Glutamatergic neuron (in vitro differentiated cells): Measurements from ENCODE around the gene KCTD10. TPM values are rescaled to one million over a fixed set of nuclear protein-coding genes. Genes with fewer than 3 reads are reported as not detected.

Experiments used
- DNase-seq: peaks from one replicate; pipeline ENCODE4 v3.0.0; 2022
- H3K27ac Mint-ChIP-seq: one replicate; pipeline ENCODE4 v1.8.0; 2020; ENCODE audit warnings: mild to moderate bottlenecking, mixed read lengths, inconsistent platforms; ENCODE audit not compliant: unreplicated experiment
- H3K27me3 Mint-ChIP-seq: one replicate; pipeline ENCODE4 v1.8.0; 2020; ENCODE audit warnings: mild to moderate bottlenecking, moderate library complexity, mixed read lengths, inconsistent platforms; ENCODE audit not compliant: unreplicated experiment
- H3K36me3 Mint-ChIP-seq: one replicate; pipeline ENCODE4 v1.8.0; 2020; ENCODE audit warnings: mild to moderate bottlenecking, mixed read lengths, inconsistent platforms; ENCODE audit not compliant: unreplicated experiment
- H3K4me1 Mint-ChIP-seq: one replicate; pipeline ENCODE4 v1.8.0; 2020; ENCODE audit warnings: mild to moderate bottlenecking, low read depth, mixed read lengths, inconsistent platforms; ENCODE audit not compliant: unreplicated experiment
- H3K4me3 Mint-ChIP-seq: one replicate; pipeline ENCODE4 v1.8.0; 2020; ENCODE audit warnings: mild to moderate bottlenecking, mixed read lengths, inconsistent platforms; ENCODE audit not compliant: unreplicated experiment
- H3K9me3 Mint-ChIP-seq: one replicate; pipeline ENCODE4 v1.8.0; 2020; ENCODE audit warnings: mild to moderate bottlenecking, moderate library complexity, mixed read lengths, inconsistent platforms; ENCODE audit not compliant: unreplicated experiment
- CTCF ChIP-seq: fragments of 200-600 bp; sonication (generic); IDR thresholded peaks from one replicate; pipeline ENCODE4 v1.5.0; 2021; ENCODE audit not compliant: partially characterized antibody, unreplicated experiment
- total RNA-seq: library from RNA; stranded (reverse); fragmentation: NEBNext Ultra II Directional; extraction: Animal tissue kit (Norgen Biotek cat#: 25700); gene quantifications from one replicate; pipeline ENCODE4 v1.2.1, GENCODE V29; 2021; ENCODE audit not compliant: unreplicated experiment

Gene KCTD10
- total RNA-seq, 1 donor from 2014 or later, result 95.2 TPM

DNA sequence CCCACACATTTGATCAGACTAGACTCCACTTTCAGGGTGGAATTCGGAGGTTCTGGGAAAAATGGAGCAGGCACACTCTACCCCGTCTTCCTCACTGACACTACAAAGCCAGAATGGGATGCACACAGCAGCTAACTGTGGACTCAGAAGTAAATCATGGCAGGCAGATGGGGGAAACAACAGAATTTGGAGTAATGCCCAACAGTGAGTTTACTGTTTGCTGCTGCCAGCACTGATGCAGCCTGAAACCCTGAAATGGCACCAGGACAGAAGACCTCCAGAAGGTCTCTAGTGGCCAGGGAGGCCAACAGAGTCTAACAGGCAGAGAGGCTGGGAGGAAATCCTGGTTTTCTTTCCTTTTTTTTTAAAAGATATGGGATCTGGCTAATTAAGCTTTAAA lies 24.6 kb downstream of the KCTD10 start:
- no peaks in the 10 kb centered on the region for H3K4me1 Mint-ChIP-seq
- DNase-seq, result no peak
- no peak overlapping the region for H3K27ac Mint-ChIP-seq
- H3K9me3 Mint-ChIP-seq, result no peaks in the 10 kb centered on the region
- no peak for TF ChIP-seq CTCF
- no peaks in the 10 kb centered on the region for H3K27me3 Mint-ChIP-seq
- H3K36me3 Mint-ChIP-seq, result peaks cover 7% of the 10 kb centered on the region
- no peak overlapping the region for H3K4me3 Mint-ChIP-seq

- Mint-ChIP-seq H3K9me3 (no peaks in the 10 kb centered on the region), H3K27me3 (no peaks in the 10 kb centered on the region), H3K36me3 (no peaks in the 10 kb centered on the region), H3K4me1 (no peaks in the 10 kb centered on the region), H3K4me3 (no peak overlapping the region), H3K27ac (no peak overlapping the region)
- no peak for TF ChIP-seq CTCF
- no peak for DNase-seq
Measured at GRCh38 chr12:109451400-109451799, 25.7 kb downstream of the KCTD10 start.

- no peaks in the 10 kb centered on the region for H3K4me1 Mint-ChIP-seq
- no peak overlapping the region for H3K4me3 Mint-ChIP-seq
- no peak for DNase-seq
- no peaks in the 10 kb centered on the region for H3K27me3 Mint-ChIP-seq
- H3K9me3 Mint-ChIP-seq, result no peaks in the 10 kb centered on the region
- TF ChIP-seq CTCF, result no peak
- no peak overlapping the region for H3K27ac Mint-ChIP-seq
- H3K36me3 Mint-ChIP-seq, result no peaks in the 10 kb centered on the region
Measured at GRCh38 chr12:109450980-109451379, 26.1 kb downstream of the KCTD10 start.

DNA sequence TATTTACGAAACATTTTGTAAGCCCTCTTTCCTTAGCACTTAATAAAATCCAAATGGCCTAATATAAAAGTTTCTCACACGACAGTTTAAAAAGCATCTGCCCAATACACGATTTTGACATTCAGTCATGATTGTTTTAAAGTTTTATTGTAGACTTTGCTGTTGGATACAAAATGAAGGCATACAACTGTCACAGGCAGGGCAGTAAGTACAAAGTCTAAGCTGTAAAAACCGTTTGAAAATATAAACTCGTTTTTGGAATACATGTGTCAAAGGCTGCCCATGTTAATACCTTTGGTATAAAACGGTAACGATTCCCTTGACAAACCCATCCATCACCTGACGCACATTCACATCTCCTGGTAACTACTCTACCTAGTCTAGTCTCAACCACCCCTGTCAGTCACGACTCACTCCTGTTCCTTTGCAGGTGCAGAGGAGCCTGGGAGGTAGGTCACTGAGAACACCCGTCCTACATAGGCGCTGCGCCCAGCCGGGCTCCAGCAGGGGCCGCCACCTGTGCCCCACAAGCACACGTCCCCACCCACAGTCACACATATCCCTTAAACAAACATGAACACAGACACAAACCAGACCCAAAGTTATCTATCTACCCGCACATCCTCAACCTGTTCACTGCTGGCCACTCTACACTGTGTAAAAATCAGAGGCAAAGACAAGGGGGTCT lies 27.1 kb downstream of the KCTD10 start:
- Mint-ChIP-seq H3K27ac (no peak overlapping the region), H3K36me3 (no peaks in the 10 kb centered on the region), H3K4me3 (no peak overlapping the region), H3K27me3 (no peaks in the 10 kb centered on the region), H3K4me1 (no peaks in the 10 kb centered on the region), H3K9me3 (no peaks in the 10 kb centered on the region)
- no peak for DNase-seq
- TF ChIP-seq CTCF, result no peak

DNA sequence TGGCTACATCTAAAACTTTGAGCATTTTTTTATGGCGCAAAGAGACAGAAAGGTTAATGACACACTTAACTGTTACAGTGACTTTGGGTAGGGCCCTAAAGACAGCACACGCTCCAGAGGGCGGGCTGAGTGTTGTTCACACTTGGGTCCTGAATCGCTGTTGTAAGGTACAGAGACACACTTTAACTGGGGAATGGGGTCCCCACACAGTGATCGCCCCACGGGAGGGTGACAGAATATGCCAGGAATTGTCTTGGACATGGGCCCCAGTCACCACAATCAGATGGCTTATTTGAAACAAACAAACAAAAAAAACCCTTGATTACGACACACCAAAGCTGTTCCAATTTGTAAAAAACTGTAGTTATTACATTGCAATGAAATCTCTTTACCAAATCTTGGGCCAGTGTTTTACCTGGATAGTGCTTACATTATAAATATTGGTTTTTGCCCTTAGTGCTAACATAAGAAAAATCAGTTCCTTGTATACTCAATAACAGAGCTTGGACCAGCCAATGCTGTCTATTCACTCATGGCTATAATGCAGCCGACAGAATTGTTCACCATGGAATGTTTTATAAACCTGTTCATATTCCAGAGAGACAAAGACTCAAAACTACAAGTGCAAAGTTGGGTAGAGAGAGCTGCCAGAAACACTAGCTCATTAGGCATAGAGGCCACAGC lies 28.3 kb downstream of the KCTD10 start:
- no peaks in the 10 kb centered on the region for H3K36me3 Mint-ChIP-seq
- H3K9me3 Mint-ChIP-seq, result no peaks in the 10 kb centered on the region
- H3K27ac Mint-ChIP-seq, result no peak overlapping the region

More for the DNA sequence above, 28.3 kb downstream of the KCTD10 start:
- no peak for TF ChIP-seq CTCF
- H3K4me1 Mint-ChIP-seq, result no peaks in the 10 kb centered on the region
- H3K4me3 Mint-ChIP-seq, result no peak overlapping the region
- H3K27me3 Mint-ChIP-seq, result no peaks in the 10 kb centered on the region
- no peak for DNase-seq
